SIG-M5 treated with dmso at 0.1 percent for 504 hours (cell line): ENCODE results near the gene ABHD12.

Experiments
- DNase-seq: peaks from one replicate; lab custom pipeline; 2025; ENCODE audit not compliant: unreplicated experiment; lab: John Stamatoyannopoulos, UW

Gene ABHD12

DNA sequence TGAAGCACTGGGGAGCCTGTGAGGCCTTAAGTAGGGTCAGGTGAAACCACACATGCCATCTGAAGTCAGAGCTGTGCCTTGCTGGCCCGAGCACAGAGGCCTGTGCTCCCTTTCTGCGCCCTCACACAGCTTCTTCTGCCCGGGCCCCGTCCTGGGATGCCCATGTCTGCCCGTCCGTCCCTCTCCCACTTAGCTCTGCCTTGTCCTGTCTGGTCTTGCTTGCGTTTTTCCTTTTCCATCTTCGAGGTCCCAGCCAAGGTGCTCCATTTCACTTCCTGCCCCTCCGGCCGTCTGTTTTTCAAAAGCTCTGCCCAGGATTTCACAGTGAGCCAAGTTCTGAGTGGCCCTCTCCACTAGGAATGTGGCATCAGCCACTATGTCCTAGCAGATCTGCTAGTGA lies 97.1 kb downstream of the ABHD12 start:
- DNase-seq = no peak

GRCh38 chr20:25292176-25292891 lies 98.3 kb downstream of the ABHD12 start:
- DNase-seq = no peak

GRCh38 chr20:25291432-25292133 lies 99.1 kb downstream of the ABHD12 start:
- DNase-seq = no peak

GRCh38 chr20:25290646-25291431 lies 99.8 kb downstream of the ABHD12 start:
- DNase-seq = no peak

- DNase-seq = no peak
Observed at GRCh38 chr20:25289886-25290597, 100.6 kb downstream of the ABHD12 start.

- DNase-seq = no peak
Observed at GRCh38 chr20:25288291-25289181, 102.1 kb downstream of the ABHD12 start.

GRCh38 chr20:25287631-25288290 lies 102.9 kb downstream of the ABHD12 start:
- DNase-seq = no peak

DNA sequence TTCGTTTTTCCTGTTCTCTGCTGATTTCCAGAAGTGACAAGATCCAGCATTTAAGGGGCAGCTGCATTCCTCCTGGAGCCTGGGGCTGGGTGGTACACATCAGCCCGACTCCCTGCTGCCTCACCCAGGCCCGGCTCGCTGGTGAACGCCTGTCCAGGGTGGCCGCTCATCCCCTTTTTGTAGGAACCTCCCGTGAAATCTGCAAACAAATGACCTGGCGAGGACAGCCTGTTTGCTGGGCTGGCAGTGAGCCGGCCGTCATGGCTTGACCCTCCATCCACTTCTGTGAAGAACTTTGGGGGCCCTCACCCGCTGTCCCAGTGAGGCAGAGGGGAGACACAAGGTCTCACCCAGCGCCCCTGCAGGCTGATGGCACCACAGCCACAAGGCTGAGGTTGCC lies 103.7 kb downstream of the ABHD12 start:
- no peak for DNase-seq

- DNase-seq = no peak
Observed at GRCh38 chr20:25285856-25286798, 104.5 kb downstream of the ABHD12 start.

DNA sequence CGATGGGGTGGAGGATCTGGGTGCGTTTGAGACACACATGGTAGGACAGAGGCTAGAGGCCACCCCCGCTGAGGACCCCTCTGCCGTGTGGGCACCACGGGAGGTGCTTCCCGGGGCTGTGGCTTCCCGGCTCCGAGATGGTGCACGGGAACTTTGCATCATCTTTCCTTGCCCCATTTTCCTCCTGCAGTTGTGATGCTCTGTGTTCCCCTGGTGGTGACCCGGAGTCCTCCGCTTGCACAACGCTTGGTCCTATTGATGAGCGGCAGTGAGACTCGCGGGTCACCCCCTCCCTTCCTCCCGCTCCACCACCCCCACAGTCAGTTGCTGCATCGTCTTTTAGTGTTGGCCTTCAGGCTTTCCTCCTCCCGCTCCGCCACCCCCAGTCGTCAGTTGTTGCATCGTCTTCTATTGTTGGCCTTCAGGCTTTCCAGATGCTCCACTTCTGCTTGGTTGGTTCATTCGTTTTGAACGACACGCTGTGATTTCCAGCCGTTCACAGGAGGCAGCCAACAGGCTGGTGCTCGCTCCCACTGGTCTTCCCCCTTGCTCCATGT lies 105.5 kb downstream of the ABHD12 start:
- no peak for DNase-seq

DNA sequence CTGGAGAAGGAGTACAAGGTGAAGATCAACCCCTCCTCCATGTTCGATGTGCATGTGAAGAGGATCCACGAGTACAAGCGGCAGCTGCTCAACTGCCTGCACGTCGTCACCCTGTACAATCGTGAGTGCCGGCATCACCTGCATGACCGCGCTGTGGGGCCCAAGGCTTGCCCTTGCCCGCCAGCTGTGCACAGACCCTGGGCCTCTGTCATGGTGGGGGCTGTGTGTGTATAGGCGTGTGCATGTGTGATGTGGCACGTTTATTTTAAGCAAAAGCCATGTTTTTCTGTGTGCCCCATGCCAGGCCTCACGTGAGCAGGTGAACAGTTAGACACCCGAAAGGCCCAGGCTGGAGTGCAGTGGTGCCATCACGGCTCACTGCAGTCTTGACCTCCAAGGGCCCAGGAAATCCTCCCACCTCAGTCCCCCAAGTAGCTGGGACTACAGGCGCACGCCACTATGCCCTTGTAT lies 106.5 kb downstream of the ABHD12 start:
- DNase-seq = no peak

- no peak for DNase-seq
Observed at GRCh38 chr20:25283221-25283951, 107.2 kb downstream of the ABHD12 start.

GRCh38 chr20:25282796-25283195 lies 107.8 kb downstream of the ABHD12 start:
- DNase-seq = no peak

- no peak for DNase-seq
Observed at GRCh38 chr20:25282034-25282781, 108.4 kb downstream of the ABHD12 start.

DNA sequence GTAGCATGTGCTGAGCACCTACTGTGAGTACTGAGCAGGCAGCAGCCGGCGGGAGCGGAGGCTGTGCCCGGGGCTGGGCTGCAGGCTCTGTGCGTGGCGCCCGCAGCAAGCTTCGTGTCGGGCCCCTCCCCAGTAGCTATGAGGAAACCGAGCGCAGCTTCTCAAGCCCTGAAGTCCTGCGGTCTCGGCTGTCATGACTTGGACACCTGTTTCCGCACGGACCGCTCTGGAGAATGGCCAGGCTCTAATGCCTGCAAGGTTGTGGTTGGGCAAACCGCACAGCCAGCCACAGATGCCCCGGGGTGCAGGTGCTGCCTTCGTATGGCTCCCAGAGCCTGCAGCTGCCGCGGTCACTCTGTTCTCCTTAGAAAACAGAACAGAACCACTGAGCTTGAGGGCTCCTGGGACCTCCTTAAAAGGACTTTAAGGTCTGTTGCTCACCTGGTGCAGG lies 109.1 kb downstream of the ABHD12 start:
- no peak for DNase-seq
